AG09319 (cell line): ENCODE data around the gene MDP1.
"Not testable (repeated sequence)": the region's sequence is repeated elsewhere in the genome, so short reads cannot be mapped to it uniquely, and the experiment has no call there.

Source experiments
- DNase-seq: peaks from one replicate; pipeline ENCODE4 v3.0.0-alpha.2; 2010; ENCODE audit warnings: low read depth; ENCODE audit errors: extremely low read depth
- CTCF ChIP-seq: IDR thresholded peaks from 2 replicates; pipeline ENCODE4 v1.5.1; 2011; ENCODE audit warnings: low read depth, mild to moderate bottlenecking, inconsistent platforms, low read length, moderate library complexity

Gene MDP1

GRCh38 chr14:24226473-24226872, 10.6 kb upstream of the MDP1 start:
- TF ChIP-seq CTCF, result no peak

GRCh38 chr14:24224618-24225071, 8.8 kb upstream of the MDP1 start:
- no peak for TF ChIP-seq CTCF
- DNase-seq, result no peak

More at GRCh38 chr14:24226473-24226872, 10.6 kb upstream of the MDP1 start:
- no peak for DNase-seq

- not testable (repeated sequence) for DNase-seq
Observed at GRCh38 chr14:24222987-24223386, 7.1 kb upstream of the MDP1 start.

GRCh38 chr14:24219521-24219920, 3.7 kb upstream of the MDP1 start:
- no peak for TF ChIP-seq CTCF
- DNase-seq, result no peak

- DNase-seq, result no peak
- TF ChIP-seq CTCF, result no peak
Observed at GRCh38 chr14:24219080-24219479, 3.2 kb upstream of the MDP1 start.

GRCh38 chr14:24216876-24217275, 1.0 kb upstream of the MDP1 start:
- not testable (repeated sequence) for DNase-seq

GRCh38 chr14:24216345-24216699, 456 bp upstream of the MDP1 start:
- no peak for DNase-seq
- no peak for TF ChIP-seq CTCF

GRCh38 chr14:24213866-24214662, 1.8 kb downstream of the MDP1 start:
- no peak for TF ChIP-seq CTCF
- DNase-seq, result no peak
